Dedifferentiated amniotic fluid mesenchymal stem cell (primary cell): ENCODE data around the gene POLR1A.

Source experiments
- DNase-seq: peaks from one replicate; pipeline ENCODE4 v3.0.0-alpha.2; 2016; ENCODE audit errors: extremely low spot score

Gene POLR1A

GRCh38 chr2:86097114-86097896 lies 8.4 kb downstream of the POLR1A start:
- DNase-seq, result no peak

- DNase-seq, result no peak
Measured at GRCh38 chr2:86094229-86094628, 11.5 kb downstream of the POLR1A start.

- DNase-seq, result no peak
Measured at GRCh38 chr2:86087936-86088850, 17.5 kb downstream of the POLR1A start.

GRCh38 chr2:86082756-86083155 lies 22.9 kb downstream of the POLR1A start:
- no peak for DNase-seq

- DNase-seq, result no peak
Measured at GRCh38 chr2:86081724-86082123, 24.0 kb downstream of the POLR1A start.

- DNase-seq, result peak; percentile 48
Measured at GRCh38 chr2:86079981-86080911, 25.4 kb downstream of the POLR1A start.

GRCh38 chr2:86078774-86079545 lies 26.7 kb downstream of the POLR1A start:
- DNase-seq, result no peak

- DNase-seq, result no peak
Measured at GRCh38 chr2:86075886-86076285, 29.8 kb downstream of the POLR1A start.

GRCh38 chr2:86074811-86075210 lies 30.9 kb downstream of the POLR1A start:
- DNase-seq, result no peak

- no peak for DNase-seq
Measured at GRCh38 chr2:86074256-86074655, 31.4 kb downstream of the POLR1A start.

GRCh38 chr2:86073225-86073624 lies 32.5 kb downstream of the POLR1A start:
- no peak for DNase-seq

GRCh38 chr2:86072271-86072858 lies 33.3 kb downstream of the POLR1A start:
- DNase-seq, result no peak

- no peak for DNase-seq
Measured at GRCh38 chr2:86070868-86071267, 34.8 kb downstream of the POLR1A start.

GRCh38 chr2:86069783-86070339 lies 35.8 kb downstream of the POLR1A start:
- no peak for DNase-seq

GRCh38 chr2:86069091-86069685 lies 36.5 kb downstream of the POLR1A start:
- no peak for DNase-seq

- no peak for DNase-seq
Measured at GRCh38 chr2:86068648-86069047, 37.0 kb downstream of the POLR1A start.

- no peak for DNase-seq
Measured at GRCh38 chr2:86068136-86068588, 37.5 kb downstream of the POLR1A start.

GRCh38 chr2:86066915-86067314 lies 38.8 kb downstream of the POLR1A start:
- DNase-seq, result no peak

- no peak for DNase-seq
Measured at GRCh38 chr2:86066007-86066578, 39.6 kb downstream of the POLR1A start.
